Neural crest cell (in vitro differentiated cells): ENCODE data around the gene EHBP1L1. TPM values are rescaled to one million over a fixed set of nuclear protein-coding genes. Genes with fewer than 3 reads are reported as not detected.

ENCODE experiments used
- DNase-seq: peaks from one replicate; pipeline ENCODE4 v3.0.0; 2021; ENCODE audit warnings: low read depth, mixed read lengths, low spot score
- H3K27ac Mint-ChIP-seq: one replicate; pipeline ENCODE4 v1.8.0; 2021; ENCODE audit warnings: mild to moderate bottlenecking, mixed read lengths; ENCODE audit not compliant: unreplicated experiment
- H3K27me3 Mint-ChIP-seq: 2 replicates; pipeline ENCODE4 v1.8.0; 2021; ENCODE audit warnings: low read depth, mild to moderate bottlenecking, mixed read lengths
- H3K36me3 Mint-ChIP-seq: 2 replicates; pipeline ENCODE4 v1.8.0; 2021; ENCODE audit warnings: low read depth, mild to moderate bottlenecking, mixed read lengths
- H3K4me1 Mint-ChIP-seq: 2 replicates; pipeline ENCODE4 v1.8.0; 2021; ENCODE audit warnings: mixed read lengths
- H3K4me3 Mint-ChIP-seq: one replicate; pipeline ENCODE4 v1.8.0; 2021; ENCODE audit warnings: mild to moderate bottlenecking, mixed read lengths
- H3K9me3 Mint-ChIP-seq: 2 replicates; pipeline ENCODE4 v1.8.0; 2021; ENCODE audit warnings: mixed read lengths
- total RNA-seq: library from RNA; stranded (reverse); gene quantifications from 2 replicates; pipeline ENCODE4 v1.2.1, GENCODE V29; 2021
- TF ChIP-seq, protein P1 (sequence below): fragments of 200-600 bp; sonication (generic); conservative IDR thresholded peaks from 2 replicates; pipeline ENCODE4 v1.5.0; 2021; ENCODE audit warnings: antibody characterized with exemption, mild to moderate bottlenecking

The EHBP1L1 gene
- total RNA-seq, 1 donor from 2014 or later, result 13.6 TPM

DNA sequence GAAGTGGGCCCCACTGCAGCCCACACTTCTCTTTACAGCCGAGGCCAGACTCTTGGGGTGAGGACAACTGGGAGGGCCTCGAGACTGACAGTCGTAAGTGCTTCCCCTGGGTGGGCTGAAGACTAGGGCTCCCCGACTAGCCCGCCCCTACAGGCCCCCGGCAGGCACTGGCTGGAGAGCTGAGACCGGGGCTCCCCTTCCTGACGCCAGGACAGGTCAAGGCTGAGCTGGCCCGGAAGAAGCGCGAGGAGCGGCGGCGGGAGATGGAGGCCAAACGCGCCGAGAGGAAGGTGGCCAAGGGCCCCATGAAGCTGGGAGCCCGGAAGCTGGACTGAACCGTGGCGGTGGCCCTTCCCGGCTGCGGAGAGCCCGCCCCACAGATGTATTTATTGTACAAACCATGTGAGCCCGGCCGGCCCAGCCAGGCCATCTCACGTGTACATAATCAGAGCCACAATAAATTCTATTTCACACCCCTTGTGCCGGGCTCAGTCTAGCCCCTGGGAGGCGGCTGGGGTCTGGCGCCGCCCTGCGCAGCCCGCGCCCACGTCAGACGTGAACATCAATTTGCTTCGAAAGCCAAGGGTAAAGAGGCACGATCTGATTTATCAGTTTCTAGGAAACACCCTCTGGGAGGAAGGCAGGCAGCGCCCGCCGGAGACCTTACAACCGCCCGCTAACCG lies 37.5 kb upstream of the EHBP1L1 start:
- Mint-ChIP-seq H3K36me3 (peaks cover 6% of the 10 kb centered on the region), H3K9me3 (no peaks in the 10 kb centered on the region), H3K27me3 (peaks cover 57% of the 10 kb centered on the region), H3K4me3 (peak overlapping the region; percentile 44), H3K27ac (no peak overlapping the region), H3K4me1 (peaks cover 4% of the 10 kb centered on the region)
- TF ChIP-seq, protein P1, sequence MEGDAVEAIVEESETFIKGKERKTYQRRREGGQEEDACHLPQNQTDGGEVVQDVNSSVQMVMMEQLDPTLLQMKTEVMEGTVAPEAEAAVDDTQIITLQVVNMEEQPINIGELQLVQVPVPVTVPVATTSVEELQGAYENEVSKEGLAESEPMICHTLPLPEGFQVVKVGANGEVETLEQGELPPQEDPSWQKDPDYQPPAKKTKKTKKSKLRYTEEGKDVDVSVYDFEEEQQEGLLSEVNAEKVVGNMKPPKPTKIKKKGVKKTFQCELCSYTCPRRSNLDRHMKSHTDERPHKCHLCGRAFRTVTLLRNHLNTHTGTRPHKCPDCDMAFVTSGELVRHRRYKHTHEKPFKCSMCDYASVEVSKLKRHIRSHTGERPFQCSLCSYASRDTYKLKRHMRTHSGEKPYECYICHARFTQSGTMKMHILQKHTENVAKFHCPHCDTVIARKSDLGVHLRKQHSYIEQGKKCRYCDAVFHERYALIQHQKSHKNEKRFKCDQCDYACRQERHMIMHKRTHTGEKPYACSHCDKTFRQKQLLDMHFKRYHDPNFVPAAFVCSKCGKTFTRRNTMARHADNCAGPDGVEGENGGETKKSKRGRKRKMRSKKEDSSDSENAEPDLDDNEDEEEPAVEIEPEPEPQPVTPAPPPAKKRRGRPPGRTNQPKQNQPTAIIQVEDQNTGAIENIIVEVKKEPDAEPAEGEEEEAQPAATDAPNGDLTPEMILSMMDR, result no peak
- no peak for DNase-seq

DNA sequence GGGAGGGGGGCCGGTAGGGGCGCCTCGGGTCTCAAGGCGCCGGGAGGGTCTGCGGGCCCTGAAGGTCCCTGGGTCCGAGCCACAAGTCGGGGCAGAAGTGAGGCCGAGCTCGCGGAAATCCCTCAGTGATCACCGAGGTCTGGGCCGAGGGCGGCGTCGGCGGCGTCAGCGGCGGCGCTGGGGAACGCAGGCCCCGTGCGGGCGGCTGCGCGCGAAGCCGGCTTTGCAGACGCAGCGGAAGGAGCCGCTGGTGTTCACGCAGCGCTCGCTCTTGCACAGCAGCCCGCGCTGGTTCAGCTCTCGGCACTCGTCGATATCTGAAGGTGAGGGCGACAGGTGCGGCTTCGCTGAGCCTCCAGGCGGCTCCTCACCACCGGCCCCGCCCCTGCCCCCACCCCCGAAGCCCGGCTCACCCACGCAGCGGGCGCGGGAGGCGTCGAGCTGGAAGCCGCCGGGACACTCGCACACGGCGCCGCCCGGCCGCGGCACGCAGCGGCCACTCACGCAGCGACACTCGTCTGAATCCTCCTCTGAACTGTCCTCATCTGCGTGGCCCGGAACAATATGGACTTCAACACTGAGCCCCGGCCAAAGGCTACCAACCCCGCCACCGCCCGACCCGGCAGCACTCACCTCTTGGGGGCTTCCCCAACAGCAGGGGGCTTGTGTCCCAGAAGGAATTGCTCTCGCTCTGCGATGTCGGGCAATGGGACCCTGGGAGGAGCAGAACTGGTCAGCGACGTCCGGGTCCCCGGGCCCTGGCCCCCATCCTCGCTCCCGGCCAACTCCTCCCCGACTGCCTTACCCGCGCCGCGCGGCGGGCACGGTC lies 36.7 kb upstream of the EHBP1L1 start:
- Mint-ChIP-seq H3K4me1 (peaks cover 7% of the 10 kb centered on the region), H3K4me3 (no peak overlapping the region), H3K9me3 (no peaks in the 10 kb centered on the region), H3K36me3 (peaks cover 6% of the 10 kb centered on the region), H3K27me3 (peaks cover 61% of the 10 kb centered on the region), H3K27ac (no peak overlapping the region)
- TF ChIP-seq, protein P1, result peak; percentile 18
- peak; percentile 31 for DNase-seq

DNA sequence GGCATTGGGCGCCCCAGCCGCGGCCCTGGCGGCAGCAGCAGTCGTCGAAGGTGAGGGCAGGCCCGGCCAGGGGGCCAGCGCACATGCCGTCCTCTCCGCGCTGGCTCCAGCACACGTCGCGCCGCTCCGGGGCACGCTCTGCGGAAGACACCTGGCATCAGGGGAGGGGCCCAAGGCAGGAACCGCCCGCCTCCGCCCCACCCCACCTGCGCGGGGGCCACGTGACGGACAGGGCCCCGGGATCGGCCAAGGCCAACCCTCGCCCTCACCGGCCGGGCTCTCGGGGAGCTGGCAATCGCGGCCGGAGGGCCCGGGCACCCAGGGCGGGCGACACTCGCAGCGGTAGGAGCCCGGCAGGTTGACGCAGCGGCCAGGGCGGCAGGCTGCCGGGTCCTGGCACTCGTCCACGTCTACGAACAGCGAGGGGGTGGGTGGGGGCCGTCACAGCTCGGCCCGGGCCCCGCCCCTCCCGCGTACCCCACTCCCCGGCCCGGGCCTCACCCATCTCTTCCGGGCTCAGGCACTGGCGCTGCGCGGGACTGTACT lies 36.0 kb upstream of the EHBP1L1 start:
- TF ChIP-seq, protein P1, result no peak

DNA sequence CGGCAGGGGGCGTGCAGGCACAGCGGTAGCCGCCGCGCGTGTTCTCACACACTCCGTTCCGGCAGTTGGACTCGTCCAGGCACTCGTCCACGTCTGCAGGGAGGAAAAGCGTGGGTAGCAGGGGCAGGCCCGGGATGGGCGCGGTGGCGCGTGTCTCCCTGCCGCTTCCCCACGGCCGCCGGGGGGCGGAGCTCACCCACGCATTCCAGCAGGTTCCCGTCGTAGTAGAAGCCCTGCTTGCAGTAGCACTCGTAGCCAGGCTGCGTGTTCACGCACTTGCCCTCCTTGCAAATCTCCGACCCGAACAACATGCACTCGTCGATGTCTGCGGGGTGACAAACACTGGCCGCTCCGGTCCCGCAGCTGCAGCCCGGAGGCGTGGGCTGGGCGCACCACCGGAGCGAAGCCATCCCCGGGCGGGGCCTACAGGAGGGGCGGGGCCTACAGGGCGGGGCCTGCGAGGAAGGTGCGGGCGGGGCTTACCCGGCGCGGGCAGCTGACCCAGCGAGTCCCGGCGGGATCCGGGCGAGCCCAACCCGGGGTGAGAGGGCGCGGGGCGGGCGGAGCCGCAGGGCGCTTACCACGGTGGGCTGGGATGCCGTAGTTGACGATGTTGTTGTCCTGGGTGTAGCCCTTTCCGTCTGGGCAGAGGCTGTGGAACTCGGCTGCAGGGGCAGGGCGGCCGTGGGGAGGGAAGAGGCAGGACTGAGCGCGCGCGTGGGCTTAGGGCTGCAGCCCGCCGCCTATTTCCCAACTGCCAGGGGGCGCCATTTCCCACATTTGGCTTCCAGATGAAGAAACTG lies 35.4 kb upstream of the EHBP1L1 start:
- H3K27ac Mint-ChIP-seq, result no peak overlapping the region
- no peaks in the 10 kb centered on the region for H3K9me3 Mint-ChIP-seq
- DNase-seq, result peak; percentile 71
- peaks cover 10% of the 10 kb centered on the region for H3K4me1 Mint-ChIP-seq
- H3K4me3 Mint-ChIP-seq, result peak overlapping the region; percentile 78
- no peaks in the 10 kb centered on the region for H3K36me3 Mint-ChIP-seq
- TF ChIP-seq, protein P1, result peak; percentile 80
- H3K27me3 Mint-ChIP-seq, result peaks cover 71% of the 10 kb centered on the region

More for the DNA sequence above, 36.0 kb upstream of the EHBP1L1 start:
- no peaks in the 10 kb centered on the region for H3K36me3 Mint-ChIP-seq
- no peak overlapping the region for H3K4me3 Mint-ChIP-seq
- no peak for DNase-seq
- H3K4me1 Mint-ChIP-seq, result peaks cover 10% of the 10 kb centered on the region
- H3K27ac Mint-ChIP-seq, result no peak overlapping the region
- peaks cover 64% of the 10 kb centered on the region for H3K27me3 Mint-ChIP-seq
- H3K9me3 Mint-ChIP-seq, result no peaks in the 10 kb centered on the region
